ENCODE data around the gene ENOSF1.

DNA sequence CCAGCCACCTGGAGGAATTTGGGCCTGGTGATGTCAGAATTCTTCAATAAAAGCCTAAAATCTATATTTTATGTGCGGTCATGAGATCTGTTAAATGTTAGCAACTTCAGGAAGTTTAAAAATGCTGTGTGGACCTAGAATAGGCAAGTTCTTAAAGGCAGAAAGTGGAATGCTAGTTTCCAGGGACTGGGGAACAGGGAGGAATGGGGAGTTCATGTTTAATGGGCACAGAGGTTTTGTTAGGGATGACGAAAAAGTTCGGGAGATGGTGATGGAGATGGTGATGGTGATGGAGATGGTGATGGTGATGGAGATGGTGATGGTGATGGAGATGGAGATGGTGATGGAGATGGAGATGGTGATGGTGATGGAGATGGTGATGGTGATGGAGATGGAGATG is 45.8 kb downstream of the ENOSF1 start:
- TF ChIP-seq, protein P1, sequence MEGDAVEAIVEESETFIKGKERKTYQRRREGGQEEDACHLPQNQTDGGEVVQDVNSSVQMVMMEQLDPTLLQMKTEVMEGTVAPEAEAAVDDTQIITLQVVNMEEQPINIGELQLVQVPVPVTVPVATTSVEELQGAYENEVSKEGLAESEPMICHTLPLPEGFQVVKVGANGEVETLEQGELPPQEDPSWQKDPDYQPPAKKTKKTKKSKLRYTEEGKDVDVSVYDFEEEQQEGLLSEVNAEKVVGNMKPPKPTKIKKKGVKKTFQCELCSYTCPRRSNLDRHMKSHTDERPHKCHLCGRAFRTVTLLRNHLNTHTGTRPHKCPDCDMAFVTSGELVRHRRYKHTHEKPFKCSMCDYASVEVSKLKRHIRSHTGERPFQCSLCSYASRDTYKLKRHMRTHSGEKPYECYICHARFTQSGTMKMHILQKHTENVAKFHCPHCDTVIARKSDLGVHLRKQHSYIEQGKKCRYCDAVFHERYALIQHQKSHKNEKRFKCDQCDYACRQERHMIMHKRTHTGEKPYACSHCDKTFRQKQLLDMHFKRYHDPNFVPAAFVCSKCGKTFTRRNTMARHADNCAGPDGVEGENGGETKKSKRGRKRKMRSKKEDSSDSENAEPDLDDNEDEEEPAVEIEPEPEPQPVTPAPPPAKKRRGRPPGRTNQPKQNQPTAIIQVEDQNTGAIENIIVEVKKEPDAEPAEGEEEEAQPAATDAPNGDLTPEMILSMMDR (conservative IDR thresholded peaks at IDR 0.05; ENCODE audit: low read depth, low read length), result no peak
- TF ChIP-seq EZH2 (IDR thresholded peaks at IDR 0.05; ENCODE audit: borderline replicate concordance, low read depth, low read length, poor library complexity, severe bottlenecking), result no peak

All from A673 (cell line).